Measurements from ENCODE around the gene OTUD1.

Gene OTUD1

DNA sequence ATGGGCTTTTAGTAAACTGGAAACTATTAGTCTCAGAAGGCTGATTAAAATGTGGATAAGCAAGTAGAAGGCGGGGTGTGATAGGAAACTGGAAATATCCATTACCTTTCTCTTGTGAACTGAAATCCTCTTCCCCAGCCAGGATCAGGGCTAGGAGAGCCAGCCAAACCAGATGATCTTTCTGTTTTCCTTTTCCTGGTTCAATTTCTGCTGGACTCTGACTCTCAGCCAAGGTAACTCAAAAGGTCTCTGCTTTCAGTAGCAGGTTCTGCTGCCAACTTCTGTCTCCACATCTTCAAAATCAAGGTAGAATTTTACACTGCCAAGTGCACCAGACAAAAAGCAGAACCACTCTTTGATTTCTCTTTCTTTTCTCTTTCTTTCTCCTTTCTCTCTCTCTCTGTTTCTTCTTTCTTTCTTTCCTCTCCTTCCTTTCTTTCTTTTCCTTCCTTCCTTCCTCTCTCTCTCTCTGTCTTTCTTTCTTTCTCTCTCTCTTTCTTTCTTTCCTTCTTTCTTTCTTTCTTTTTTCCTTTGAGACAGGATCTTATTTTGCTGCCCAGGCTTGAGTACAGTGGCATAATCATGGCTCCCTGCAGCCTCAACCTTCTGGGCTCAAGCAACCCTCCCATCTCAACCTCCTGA lies 30.8 kb downstream of the OTUD1 start:
- no peak for DNase-seq

DNA sequence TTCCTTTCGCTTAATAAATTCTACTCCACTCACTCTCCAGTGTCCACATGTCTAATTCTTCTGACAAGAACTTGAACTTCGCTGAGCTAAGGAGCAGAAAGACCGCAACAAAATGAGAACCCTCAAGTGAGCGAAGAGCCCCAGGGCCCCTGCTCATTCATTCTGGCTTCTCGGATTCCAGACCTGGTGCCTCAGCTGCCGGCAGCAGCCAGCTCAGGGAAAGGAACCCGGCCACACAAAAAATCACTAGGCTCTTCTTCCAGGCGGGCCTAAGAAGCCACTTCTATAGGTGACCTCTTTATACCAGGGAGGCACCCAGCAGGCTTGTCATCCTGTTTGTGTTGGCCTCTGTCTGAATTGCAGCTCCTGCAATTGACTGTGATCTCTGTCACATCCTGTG lies 33.3 kb downstream of the OTUD1 start:
- no peak for DNase-seq

DNA sequence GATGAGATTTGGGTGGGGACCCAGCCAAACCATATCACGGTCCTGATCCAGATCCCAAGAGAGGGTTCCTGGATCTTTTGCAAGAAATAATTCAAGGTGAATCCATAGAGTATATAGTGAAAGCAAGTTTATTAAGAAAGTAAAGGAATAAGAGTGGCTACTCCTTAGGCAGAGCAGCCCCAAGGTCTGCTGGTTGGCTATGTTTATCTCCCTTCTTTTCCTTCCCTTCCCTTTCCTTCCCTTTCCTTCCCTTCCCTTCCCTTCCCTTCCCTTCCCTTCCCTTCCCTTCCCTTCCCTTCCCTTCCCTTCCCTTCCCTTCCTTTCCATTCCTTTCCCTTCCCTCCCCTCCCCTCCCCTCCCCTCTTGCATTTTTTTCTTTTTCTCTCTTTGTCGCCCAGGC lies 35.2 kb downstream of the OTUD1 start:
- no peak for DNase-seq

DNA sequence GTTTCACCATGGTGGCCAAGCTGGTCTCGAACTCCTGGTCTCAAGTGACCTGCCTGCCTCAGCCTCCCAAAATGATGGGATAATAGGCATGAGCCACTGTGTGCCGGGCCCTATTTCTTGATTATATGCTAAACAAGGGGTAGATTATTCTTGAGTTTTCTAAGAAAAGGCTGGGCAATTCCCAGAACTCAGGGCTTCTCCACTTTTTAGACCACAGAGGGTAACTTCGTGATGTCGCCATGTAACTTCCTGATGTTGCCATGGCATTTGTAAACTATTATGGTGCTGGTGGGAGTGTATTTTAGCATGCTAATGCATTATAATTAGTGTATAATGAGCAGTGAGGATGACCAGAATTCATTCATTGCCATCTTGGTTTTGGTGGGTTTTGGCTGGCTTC lies 35.8 kb downstream of the OTUD1 start:
- DNase-seq = no peak

DNA sequence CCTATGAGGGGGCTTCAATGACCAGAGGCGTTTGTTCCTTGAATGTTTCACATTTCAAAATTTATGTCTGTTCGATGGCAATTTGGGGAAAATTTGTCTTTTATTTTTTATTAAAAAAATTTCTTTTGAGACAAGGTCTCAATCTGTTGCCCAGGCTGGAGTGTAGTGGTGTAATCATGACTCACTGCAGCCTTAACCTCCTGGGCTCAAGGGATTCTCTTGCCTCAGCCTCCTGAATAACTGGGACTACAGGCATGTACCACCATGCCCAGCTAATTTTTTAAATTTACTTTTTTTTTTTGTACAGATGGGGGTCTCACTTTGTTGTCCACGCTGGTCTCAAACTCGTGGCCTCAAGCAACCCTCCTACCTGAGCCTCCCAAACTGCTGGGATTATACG lies 39.7 kb downstream of the OTUD1 start:
- no peak for DNase-seq

DNA sequence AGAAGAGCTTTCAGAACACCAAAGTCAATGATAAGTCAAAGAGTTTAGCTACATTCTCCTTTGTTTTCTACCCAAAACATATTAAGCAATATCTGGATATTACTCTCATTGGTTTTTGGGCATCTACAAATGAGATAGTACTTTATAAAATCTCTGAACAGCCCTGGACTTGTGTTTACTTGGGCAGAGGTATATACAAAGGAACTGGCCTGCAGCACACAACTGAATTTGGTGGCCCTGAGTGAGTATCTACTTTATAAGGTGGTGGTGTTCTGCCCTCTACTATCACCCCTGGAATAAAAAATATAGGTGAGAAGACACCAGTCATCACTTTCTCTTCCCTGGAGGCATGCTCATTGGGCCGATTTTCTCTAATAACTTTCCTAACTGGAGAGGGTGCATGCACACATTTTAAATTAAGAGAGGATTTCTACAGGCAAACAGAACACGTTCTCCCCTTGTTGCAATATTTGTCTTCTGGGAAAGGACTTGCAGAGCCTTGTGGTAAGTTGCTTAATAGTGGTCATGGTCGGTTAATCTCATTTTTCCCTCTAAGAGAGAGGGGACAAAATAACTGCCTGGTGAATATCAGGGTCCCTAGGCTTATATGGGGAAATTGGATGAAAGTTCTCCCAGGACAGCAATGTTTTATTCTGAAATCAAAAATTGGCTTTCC lies 41.1 kb downstream of the OTUD1 start:
- no peak for DNase-seq

DNA sequence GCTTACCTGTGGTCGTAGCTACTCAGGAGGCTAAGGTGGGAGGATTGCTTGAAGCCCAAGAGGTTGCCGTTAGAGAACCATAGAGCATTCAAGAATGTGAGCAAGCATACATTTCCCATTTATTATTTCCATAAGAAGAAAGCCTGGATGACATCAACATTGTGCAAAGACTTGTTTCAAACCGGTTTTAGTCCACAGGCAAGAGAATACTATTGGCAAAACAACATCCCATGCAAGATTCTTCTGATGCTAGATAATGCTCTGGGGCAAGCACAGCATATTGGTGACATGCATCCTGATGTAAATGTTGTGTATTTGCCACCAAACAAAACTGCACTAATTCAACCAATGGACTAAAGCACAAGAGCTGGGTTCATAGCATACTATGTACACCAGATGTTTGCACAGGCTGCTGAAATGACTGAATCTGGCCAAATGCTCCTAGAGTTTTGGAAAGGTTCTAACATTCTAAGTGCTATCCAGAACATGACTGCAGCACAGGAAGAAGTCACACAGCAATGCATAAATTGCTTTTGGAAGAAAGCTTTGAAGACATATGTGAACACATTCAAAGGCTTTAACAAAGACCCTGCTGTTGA lies 42.6 kb downstream of the OTUD1 start:
- no peak for DNase-seq

DNA sequence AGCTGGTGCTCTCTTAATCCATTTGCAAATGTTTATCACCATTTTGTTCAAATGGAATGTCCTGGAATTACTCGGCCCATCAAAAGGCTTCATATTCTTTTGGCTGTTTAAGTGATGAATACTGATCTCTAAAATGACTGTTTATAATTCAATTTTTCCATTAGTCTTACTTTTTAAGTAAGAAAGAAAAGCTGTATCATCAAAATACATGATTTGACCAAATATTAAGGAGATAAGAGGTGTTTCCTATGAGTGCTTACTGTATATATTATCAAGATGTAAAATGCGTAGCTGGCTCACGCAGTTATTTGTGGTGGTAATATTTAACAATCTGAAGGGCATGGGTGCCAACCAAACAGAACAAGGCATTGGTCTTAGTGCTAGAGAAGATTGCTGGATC lies 51.2 kb downstream of the OTUD1 start:
- DNase-seq = no peak
